K562 (cell line): ENCODE measurements around the gene NME9. TPM values are rescaled to one million over a fixed set of nuclear protein-coding genes. Genes with fewer than 3 reads are reported as not detected.

Experiments used
- ATAC-seq: fragments of 200-7000 bp; cut with Tn5 transposase; 3 replicates; pipeline ENCODE4 v1.9.1; 2020; ENCODE audit warnings: moderate library complexity
- BruUV-seq: library from RNA; stranded (reverse); fragments of 400-500 nt; replicated peaks from 2 replicates; lab custom pipeline; 2021; lab: Mats Ljungman, UMichigan
- CTCF ChIA-PET: fragments of 300-600 bp; formaldehyde crosslinking; extraction: SDS; loops from one replicate; lab custom pipeline; 2021; ENCODE audit warnings: low intra/inter-chr PET ratio; lab: Yijun Ruan, JAX
- POLR2A ChIA-PET: fragments of 300-600, 350-650 bp; sonication (Branson Sonifier 250); formaldehyde crosslinking; extraction: SDS; loops from one replicate; lab custom pipeline; 2021; ENCODE audit warnings: antibody characterized with exemption, inconsistent platforms; lab: Yijun Ruan, JAX
- DNase-seq, 4 experiments: peaks; one replicate each; pipeline versions ENCODE4 v3.0.0 to v3.0.0-alpha.2; 2011 to 2018; ENCODE audit warnings: low spot score in 3 of 4, mixed read lengths in 3 of 4; ENCODE audit errors: extremely low read depth in 1 of 4
- FAIRE-seq: peaks from 2 replicates; lab custom pipeline; 2011; peaks lifted over from hg19 to GRCh38; lab: Jason Lieb, UNC
- H2AFZ ChIP-seq: 2 replicates; pipeline ENCODE4 v1.6.0; 2011; ENCODE audit warnings: low read depth, low read length, control low read depth, inconsistent platforms
- H3K27ac ChIP-seq: fragments of 200-600 bp; 3 replicates; pipeline ENCODE4 v1.8.0; 2011; ENCODE audit warnings: low read depth, mild to moderate bottlenecking, control low read depth, inconsistent platforms, low read length, moderate library complexity, mixed read lengths; ENCODE audit errors: extremely low read depth
- H3K27me3 ChIP-seq, 2 experiments: fragments of 300-600 bp in 1 of 2; 2 replicates in 1 of 2; 3 replicates in 1 of 2; pipeline versions ENCODE4 v1.6.0 to v1.8.0; 2011; ENCODE audit warnings: inconsistent platforms in 2 of 2, low read length in 2 of 2, mild to moderate bottlenecking in 1 of 2, mixed read lengths in 1 of 2, moderate library complexity in 1 of 2; ENCODE audit not compliant: control insufficient read depth in 2 of 2, insufficient read depth in 2 of 2
- H3K36me3 ChIP-seq: fragments of 300-600 bp; 3 replicates; pipeline ENCODE4 v1.8.0; 2011; ENCODE audit warnings: mild to moderate bottlenecking, low read length, inconsistent platforms; ENCODE audit not compliant: control insufficient read depth, insufficient read depth
- H3K4me1 ChIP-seq, 2 experiments: fragments of 200-600 bp in 1 of 2; replicated peaks in 1 of 2; 2 replicates in 1 of 2; 3 replicates in 1 of 2; pipeline versions ENCODE4 v1.5.1 to v1.8.0; 2011; ENCODE audit warnings: inconsistent platforms in 2 of 2, low read length in 2 of 2, mild to moderate bottlenecking in 1 of 2, mixed read lengths in 1 of 2, moderate library complexity in 1 of 2; ENCODE audit not compliant: control insufficient read depth in 2 of 2, insufficient read depth in 2 of 2
- H3K4me2 ChIP-seq: 2 replicates; pipeline ENCODE4 v1.6.1; 2011; ENCODE audit warnings: low read length, control low read depth, inconsistent platforms, mixed read lengths; ENCODE audit not compliant: insufficient read depth
- H3K4me3 ChIP-seq: fragments of 200-600 bp; sonication (generic), shearing (Covaris generic); 2 replicates; pipeline ENCODE4 v1.5.1; 2016; ENCODE audit warnings: control low read depth, inconsistent platforms
- H3K79me2 ChIP-seq: fragments of 200-600 bp; 3 replicates; pipeline ENCODE4 v1.8.0; 2011; ENCODE audit warnings: low read length, inconsistent platforms; ENCODE audit not compliant: control insufficient read depth, insufficient read depth
- H3K9ac ChIP-seq, 2 experiments: 2 replicates each; pipeline versions ENCODE4 v1.6.0 to v1.6.1; 2011; ENCODE audit warnings: low read depth in 2 of 2, low read length in 2 of 2, control low read depth in 1 of 2, inconsistent platforms in 1 of 2, mild to moderate bottlenecking in 1 of 2, mixed read lengths in 1 of 2; ENCODE audit not compliant: insufficient read depth in 1 of 2
- H3K9me1 ChIP-seq: one replicate; pipeline ENCODE4 v1.6.0; 2011; ENCODE audit warnings: inconsistent platforms, mild to moderate bottlenecking, low read length, moderate library complexity; ENCODE audit not compliant: control insufficient read depth, insufficient read depth
- H3K9me3 ChIP-seq: replicated peaks from 2 replicates; pipeline ENCODE4 v1.5.1; 2011; ENCODE audit warnings: low read depth, low read length, inconsistent platforms; ENCODE audit not compliant: control insufficient read depth, insufficient read depth
- H4K20me1 ChIP-seq: replicated peaks from 2 replicates; pipeline ENCODE4 v1.6.1; 2011; ENCODE audit warnings: low read length, inconsistent platforms, mixed read lengths; ENCODE audit not compliant: control insufficient read depth, insufficient read depth
- BCL6 ChIP-seq: fragments of 250-450 bp; sonication (Bioruptor Pico); IDR thresholded peaks from 2 replicates; pipeline ENCODE4 v1.4.0; 2020
- BHLHE40 ChIP-seq: IDR thresholded peaks from 2 replicates; pipeline ENCODE4 v1.6.1; 2011; ENCODE audit warnings: low read length, improper control_type of control experiment
- CTBP1 ChIP-seq: fragments of 450-650 bp; IDR thresholded peaks from 2 replicates; pipeline ENCODE4 v1.6.1; 2016; ENCODE audit warnings: borderline replicate concordance
- HNRNPH1 ChIP-seq: fragments of 200-400 bp; formaldehyde crosslinking; optimal IDR thresholded peaks from 2 replicates; pipeline ENCODE3; 2017; ENCODE audit warnings: low read depth, mild to moderate bottlenecking, low read length, moderate library complexity
- HNRNPUL1 ChIP-seq: fragments of 200-400 bp; formaldehyde crosslinking; IDR thresholded peaks from 2 replicates; pipeline ENCODE4 v1.6.1; 2017; ENCODE audit warnings: low read length
- PRMT5 ChIP-seq: sonication (generic); formaldehyde crosslinking; IDR thresholded peaks from 2 replicates; pipeline ENCODE4 v1.5.0; 2020; ENCODE audit warnings: missing genetic modification reagents
- RAD21 ChIP-seq, 2 experiments: fragments of 250-450 bp in 1 of 2; fragments of 450-650 bp in 1 of 2; sonication (Bioruptor Pico) in 1 of 2; formaldehyde crosslinking in 1 of 2; IDR thresholded peaks in 1 of 2; conservative IDR thresholded peaks in 1 of 2; 2 replicates each; pipeline versions ENCODE4 v1.4.0 to v1.8.0; 2020 to 2022; ENCODE audit warnings: mild to moderate bottlenecking in 2 of 2, moderate library complexity in 1 of 2
- RUNX1 ChIP-seq: sonication (generic); IDR thresholded peaks from 2 replicates; pipeline ENCODE4 v1.6.1; 2016; ENCODE audit warnings: antibody characterized with exemption, low read depth
- SOX6 ChIP-seq: fragments of 450-650 bp; IDR thresholded peaks from 2 replicates; pipeline ENCODE4 v1.6.1; 2014; ENCODE audit warnings: mild to moderate bottlenecking
- TAF15 ChIP-seq: fragments of 200-400 bp; formaldehyde crosslinking; IDR thresholded peaks from 2 replicates; pipeline ENCODE4 v1.6.1; 2017; ENCODE audit warnings: mild to moderate bottlenecking, low read depth, low read length, moderate library complexity
- ZNF232 ChIP-seq: sonication (generic); formaldehyde crosslinking; IDR thresholded peaks from 2 replicates; pipeline ENCODE4 v1.8.0; 2022; ENCODE audit warnings: mild to moderate bottlenecking, missing genetic modification reagents
- WGBS: fragments of 100-300 bp; shearing (Covaris generic); methylation state at CpG from one replicate; pipeline ENCODE4 v1.1.6; 2016; ENCODE audit warnings: low coverage, mixed read lengths; ENCODE audit not compliant: insufficient coverage; ENCODE audit errors: missing lambda C conversion rate; 5-methylcytosine and 5-hydroxymethylcytosine counted together
- in situ Hi-C: fragments of 300-500 bp; cut with MboI; formaldehyde crosslinking; loops from 4 replicates; pipeline ENCODE4 v1.15.0; 2018; ENCODE audit warnings: inconsistent platforms, mixed read lengths
- intact Hi-C: fragments of 100-400 bp; cut with micrococcal nuclease; formaldehyde crosslinking; loops from 2 replicates; pipeline ENCODE4 v1.14.2; 2022
- polyA plus RNA-seq, 8 experiments: library from polyadenylated mRNA; depleted of rRNA in 4 of 8; stranded (reverse) in 5 of 8; unstranded in 3 of 8; fragments of >200 nt; fragmentation: Nextera tagmentation in 2 of 8; fragmentation: Illumina TruSeq in 1 of 8; extraction: Ambion mirVana in 2 of 8; extraction: Trizol in 1 of 8; gene quantifications; 2 replicates each; pipeline versions ENCODE4 v1.2.1 to v1.2.3, GENCODE V29; 2011 to 2014; ENCODE audit warnings: inconsistent platforms in 1 of 8, missing spikeins in 1 of 8
- total RNA-seq, 7 experiments: library from RNA; depleted of rRNA in 6 of 7; stranded (reverse); fragments of >200 nt in 6 of 7; fragmentation: Illumina TruSeq in 2 of 7; extraction: Trizol in 2 of 7; gene quantifications; 2 replicates each; pipeline versions ENCODE4 v1.2.1 to v1.2.3, GENCODE V29; 2011 to 2021; ENCODE audit warnings: low replicate concordance in 1 of 7
- TF ChIP-seq, protein P1 (sequence below): fragments of 250-450 bp; sonication (Bioruptor Pico); IDR thresholded peaks from 2 replicates; pipeline ENCODE4 v1.5.0; 2022; ENCODE audit warnings: mild to moderate bottlenecking

The NME9 gene
- total and polyA plus RNA-seq, 9 of the 15 experiments (the other 6 are each of a cell fraction or from before 2014, with no cell fraction given) = 0.05 to 0.15 (median 0.13) TPM; not detected in 6

DNA sequence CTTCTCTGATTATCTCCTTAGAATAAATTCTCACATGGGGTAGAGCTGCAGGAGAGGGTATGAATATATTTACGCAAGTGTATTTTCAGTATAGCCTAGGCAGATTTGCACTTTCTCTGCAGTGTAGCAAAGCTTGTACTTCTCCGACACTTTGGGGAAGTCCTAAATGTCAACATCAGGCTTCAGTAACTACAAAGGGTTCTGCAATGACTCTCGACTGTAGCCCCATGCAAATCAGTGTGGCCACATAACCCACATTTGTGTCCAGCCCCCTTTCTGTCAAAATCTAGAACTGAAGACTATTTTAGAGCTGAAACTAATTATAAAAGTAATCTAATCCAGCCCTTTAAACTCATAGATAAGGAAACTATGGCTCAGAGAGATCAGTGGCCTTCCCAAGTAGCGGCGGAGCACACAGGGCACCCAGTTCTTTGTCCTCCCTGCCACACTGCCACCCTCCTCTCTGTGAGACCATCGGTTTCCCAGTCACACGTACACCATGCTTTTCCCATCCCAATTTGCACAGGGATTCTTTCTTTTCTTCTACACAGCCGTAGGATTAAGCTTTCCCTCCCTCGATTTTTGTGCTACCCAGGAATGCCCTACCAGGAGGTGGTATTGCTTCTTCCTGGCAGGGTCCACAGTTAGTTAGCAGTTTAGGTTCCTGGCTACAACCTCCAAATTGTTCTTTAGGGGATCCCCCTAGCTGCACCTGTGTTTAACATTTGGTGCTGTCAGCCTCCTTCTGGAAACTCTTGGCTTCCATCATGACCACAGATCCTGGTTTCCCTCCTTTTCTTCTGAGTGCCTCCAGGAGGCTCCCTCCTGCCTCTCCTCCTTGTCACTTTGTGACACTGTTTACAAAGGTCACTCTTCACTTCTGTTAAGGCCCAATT, 41.7 kb upstream of the NME9 start:
- no TSS peak for BruUV-seq
- no peak overlapping the region for H3K4me3 ChIP-seq
- H2AFZ ChIP-seq = no peak overlapping the region
- no peak for DNase-seq
- intact Hi-C loops = no loop called here
- ATAC-seq = no peak
- CTCF ChIA-PET = no interaction called here
- no peak overlapping the region for H3K9ac ChIP-seq
- H3K36me3 ChIP-seq = no peaks in the 10 kb centered on the region
- 0 out of 4 replicates have a peak, but pooled peaks of 1 of the 2 experiments have one; percentile 8 for TF ChIP-seq RAD21 (CRISPR knock-in tag; conservative IDR thresholded peaks at IDR 0.05 in 1 of 2, IDR thresholded peaks at IDR 0.05 in 1 of 2)
- TF ChIP-seq ZNF232 (CRISPR knock-in tag) = no peak
- TF ChIP-seq, all 486 proteins: peak for 1
- Histone ChIP-seq H3K27ac (no peak overlapping the region), H3K4me1 (no peaks in the 10 kb centered on the region; a peak in 2 of 5 replicates), H3K4me2 (no peak overlapping the region), H3K27me3 (peaks cover 0 to 24% of the 10 kb centered on the region in 2 experiments; a peak in 2 of 5 replicates), H3K79me2 (no peaks in the 10 kb centered on the region), H3K9me3 (no peaks in the 10 kb centered on the region), H3K9me1 (no peaks in the 10 kb centered on the region), H4K20me1 (no peaks in the 10 kb centered on the region)
- in situ Hi-C loops = no loop called here
- POLR2A ChIA-PET = interaction anchor here (1.4 kb wide), 1 partner anchor 11 kb away, joined by 3 read pairs; no protein-coding TSS in a partner anchor
- FAIRE-seq = no peak
- 11% methylated on average over 9 of the region's 9 CpGs for WGBS

DNA sequence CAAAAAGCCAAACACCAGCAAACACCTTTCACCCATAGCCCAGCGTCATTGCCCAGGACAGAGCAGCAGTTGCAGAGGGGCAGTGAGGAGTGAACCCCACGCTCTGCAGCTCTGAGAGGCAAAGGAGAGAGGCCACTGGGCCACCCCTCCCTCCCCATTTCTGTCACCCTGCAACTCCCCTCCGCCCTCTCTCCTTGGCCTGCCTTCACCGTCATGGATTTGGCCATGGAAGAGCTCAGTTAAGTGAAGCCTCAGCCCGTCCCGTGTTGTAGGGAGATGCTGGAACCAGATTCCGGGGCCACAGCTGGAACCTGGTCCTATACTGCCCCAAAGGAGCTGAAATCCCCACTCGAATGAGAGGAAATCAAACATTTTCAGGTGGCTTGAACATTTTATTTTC, 40.7 kb upstream of the NME9 start:
- no peak overlapping the region for H3K4me2 ChIP-seq
- in situ Hi-C loops (no loop called here), intact Hi-C loops (no loop called here)
- H3K9me1 ChIP-seq = no peaks in the 10 kb centered on the region
- no peak overlapping the region for H3K4me3 ChIP-seq
- H4K20me1 ChIP-seq = no peaks in the 10 kb centered on the region
- WGBS = 30% methylated on average over 8 of the region's 8 CpGs
- no peak overlapping the region for H2AFZ ChIP-seq
- peaks cover 0 to 26% of the 10 kb centered on the region in 2 experiments; a peak in 2 of 5 replicates for H3K27me3 ChIP-seq
- no peak for ATAC-seq
- H3K36me3 ChIP-seq = no peaks in the 10 kb centered on the region
- H3K27ac ChIP-seq = no peak overlapping the region
- no peak for DNase-seq
- no peaks in the 10 kb centered on the region; a peak in 2 of 5 replicates for H3K4me1 ChIP-seq
- CTCF ChIA-PET = no interaction called here
- no TSS peak for BruUV-seq
- no peaks in the 10 kb centered on the region for H3K79me2 ChIP-seq
- no peaks in the 10 kb centered on the region for H3K9me3 ChIP-seq
- FAIRE-seq = no peak
- TF ChIP-seq TAF15 (no peak), HNRNPH1 (no peak), BHLHE40 (no peak), SOX6 (no peak), CTBP1 (no peak), BCL6 (CRISPR knock-in tag) (no peak), RUNX1 (no peak), HNRNPUL1 (no peak), PRMT5 (no peak)
- TF ChIP-seq, protein P1, sequence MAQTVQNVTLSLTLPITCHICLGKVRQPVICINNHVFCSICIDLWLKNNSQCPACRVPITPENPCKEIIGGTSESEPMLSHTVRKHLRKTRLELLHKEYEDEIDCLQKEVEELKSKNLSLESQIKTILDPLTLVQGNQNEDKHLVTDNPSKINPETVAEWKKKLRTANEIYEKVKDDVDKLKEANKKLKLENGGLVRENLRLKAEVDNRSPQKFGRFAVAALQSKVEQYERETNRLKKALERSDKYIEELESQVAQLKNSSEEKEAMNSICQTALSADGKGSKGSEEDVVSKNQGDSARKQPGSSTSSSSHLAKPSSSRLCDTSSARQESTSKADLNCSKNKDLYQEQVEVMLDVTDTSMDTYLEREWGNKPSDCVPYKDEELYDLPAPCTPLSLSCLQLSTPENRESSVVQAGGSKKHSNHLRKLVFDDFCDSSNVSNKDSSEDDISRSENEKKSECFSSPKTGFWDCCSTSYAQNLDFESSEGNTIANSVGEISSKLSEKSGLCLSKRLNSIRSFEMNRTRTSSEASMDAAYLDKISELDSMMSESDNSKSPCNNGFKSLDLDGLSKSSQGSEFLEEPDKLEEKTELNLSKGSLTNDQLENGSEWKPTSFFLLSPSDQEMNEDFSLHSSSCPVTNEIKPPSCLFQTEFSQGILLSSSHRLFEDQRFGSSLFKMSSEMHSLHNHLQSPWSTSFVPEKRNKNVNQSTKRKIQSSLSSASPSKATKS (CRISPR knock-in tag) = no peak
- TF ChIP-seq, all 486 proteins: peak for 0
- POLR2A ChIA-PET = no interaction called here
- H3K9ac ChIP-seq = no peak overlapping the region
